Neural cell (in vitro differentiated cells): ENCODE results near the gene P2RX3. TPM values are rescaled to one million over a fixed set of nuclear protein-coding genes. Genes with fewer than 3 reads are reported as not detected.

Experiments
- H2AFZ ChIP-seq: fragments of 200-600, 300-800 bp; sonication (generic), shearing (Covaris generic); 2 replicates; pipeline ENCODE4 v1.6.0; 2014; ENCODE audit warnings: low read depth, mild to moderate bottlenecking, antibody characterized with exemption, low read length, moderate library complexity
- H3F3A ChIP-seq: fragments of 200-600 bp; shearing (Covaris generic); 2 replicates; pipeline ENCODE4 v1.6.1; 2016; ENCODE audit warnings: mild to moderate bottlenecking, moderate library complexity, mixed read lengths, antibody characterized with exemption, low read length; ENCODE audit not compliant: insufficient read depth, poor library complexity, severe bottlenecking
- H3K27ac ChIP-seq: fragments of 200-600, 300-800 bp; sonication (generic), shearing (Covaris generic); 2 replicates; pipeline ENCODE4 v1.5.1; 2014; ENCODE audit warnings: mild to moderate bottlenecking, low read length, moderate library complexity
- H3K27me3 ChIP-seq: fragments of 300-800, 200-600 bp; sonication (generic), shearing (Covaris generic); 2 replicates; pipeline ENCODE4 v1.6.0; 2014; ENCODE audit warnings: mild to moderate bottlenecking, low read depth, low read length, moderate library complexity; ENCODE audit not compliant: insufficient read depth
- H3K36me3 ChIP-seq: fragments of 300-800, 200-600 bp; sonication (generic), shearing (Covaris generic); 2 replicates; pipeline ENCODE4 v1.5.1; 2014; ENCODE audit warnings: mild to moderate bottlenecking, antibody characterized with exemption, low read length, moderate library complexity; ENCODE audit not compliant: insufficient read depth
- H3K4me2 ChIP-seq: fragments of 300-800, 200-600 bp; sonication (generic), shearing (Covaris generic); 2 replicates; pipeline ENCODE4 v1.6.0; 2014; ENCODE audit warnings: mild to moderate bottlenecking, low read length
- H3K4me3 ChIP-seq: fragments of 300-800, 200-600 bp; sonication (generic), shearing (Covaris generic); 2 replicates; pipeline ENCODE4 v1.5.1; 2014; ENCODE audit warnings: mild to moderate bottlenecking, low read length, moderate library complexity
- H3K79me2 ChIP-seq: fragments of 200-600 bp; shearing (Covaris generic); replicated peaks from 2 replicates; pipeline ENCODE4 v1.6.0; 2014; ENCODE audit warnings: mild to moderate bottlenecking, low read length, moderate library complexity; ENCODE audit not compliant: insufficient read depth
- H3K9ac ChIP-seq: fragments of 300-800, 200-600 bp; sonication (generic), shearing (Covaris generic); 2 replicates; pipeline ENCODE4 v1.6.1; 2016; ENCODE audit warnings: mild to moderate bottlenecking, low read length, mixed read lengths
- H3K9me2 ChIP-seq: fragments of 200-600 bp; shearing (Covaris generic); 2 replicates; pipeline ENCODE4 v1.6.1; 2016; ENCODE audit warnings: mild to moderate bottlenecking, low read length, mixed read lengths; ENCODE audit not compliant: insufficient read depth
- H3K9me3 ChIP-seq: fragments of 200-600, 300-800 bp; sonication (generic), shearing (Covaris generic); 2 replicates; pipeline ENCODE4 v1.6.1; 2016; ENCODE audit warnings: mild to moderate bottlenecking, mixed run types, low read length, moderate library complexity, mixed read lengths
- H4K20me1 ChIP-seq: fragments of 200-600 bp; shearing (Covaris generic); 2 replicates; pipeline ENCODE4 v1.6.1; 2016; ENCODE audit warnings: mild to moderate bottlenecking, mixed run types; ENCODE audit not compliant: insufficient read depth
- CTCF ChIP-seq: fragments of 450-650 bp; IDR thresholded peaks from 2 replicates; pipeline ENCODE4 v1.5.1; 2014; ENCODE audit warnings: antibody characterized with exemption, mild to moderate bottlenecking, moderate library complexity; ENCODE audit not compliant: poor library complexity, severe bottlenecking
- EP300 ChIP-seq: fragments of 450-650 bp; conservative IDR thresholded peaks from 2 replicates; pipeline ENCODE4 v1.6.1; 2014; ENCODE audit warnings: antibody characterized with exemption, mild to moderate bottlenecking, moderate library complexity; ENCODE audit not compliant: poor library complexity, severe bottlenecking
- EZH2 ChIP-seq: fragments of 200-600, 300-800 bp; shearing (Covaris generic), sonication (generic); IDR thresholded peaks from 2 replicates; pipeline ENCODE4 v1.6.1; 2014; ENCODE audit warnings: antibody characterized with exemption, low read length, borderline replicate concordance, mild to moderate bottlenecking; ENCODE audit not compliant: insufficient read depth, poor library complexity, severe bottlenecking
- MXI1 ChIP-seq: fragments of 450-650 bp; conservative IDR thresholded peaks from 2 replicates; pipeline ENCODE4 v1.6.1; 2014; ENCODE audit warnings: antibody characterized with exemption, mild to moderate bottlenecking; ENCODE audit not compliant: poor library complexity, severe bottlenecking
- POLR2AphosphoS5 ChIP-seq: IDR thresholded peaks from 2 replicates; pipeline ENCODE4 v1.6.1; 2012
- RAD21 ChIP-seq: fragments of 450-650 bp; conservative IDR thresholded peaks from 2 replicates; pipeline ENCODE4 v1.6.1; 2014; ENCODE audit warnings: antibody characterized with exemption, mild to moderate bottlenecking, moderate library complexity
- REST ChIP-seq: IDR thresholded peaks from 2 replicates; pipeline ENCODE4 v1.6.1; 2012; ENCODE audit warnings: borderline replicate concordance
- SMC3 ChIP-seq: fragments of 450-650 bp; conservative IDR thresholded peaks from 2 replicates; pipeline ENCODE4 v1.6.1; 2014; ENCODE audit warnings: antibody characterized with exemption, mild to moderate bottlenecking, moderate library complexity; ENCODE audit not compliant: poor library complexity
- TAF1 ChIP-seq: IDR thresholded peaks from 2 replicates; pipeline ENCODE4 v1.6.1; 2012; ENCODE audit warnings: low read depth
- polyA plus RNA-seq: library from polyadenylated mRNA; depleted of rRNA; stranded (reverse); fragments of >200 nt; gene quantifications from 2 replicates; pipeline ENCODE4 v1.2.3, GENCODE V29; 2014

P2RX3 gene
- polyA plus RNA-seq, 1 donor from 2014 or later = not detected

GRCh38 chr11:57421805-57422204, 83.7 kb downstream of the P2RX3 start:
- no peak overlapping the region for H3K4me3 ChIP-seq
- H3K79me2 ChIP-seq = no peaks in the 10 kb centered on the region
- H3K4me2 ChIP-seq = no peak overlapping the region
- H4K20me1 ChIP-seq = no peaks in the 10 kb centered on the region
- no peaks in the 10 kb centered on the region for H3K9me2 ChIP-seq
- no peak overlapping the region for H2AFZ ChIP-seq
- H3K36me3 ChIP-seq = no peaks in the 10 kb centered on the region
- no peak overlapping the region for H3K27ac ChIP-seq
- no peak overlapping the region for H3K9ac ChIP-seq
- H3K27me3 ChIP-seq = no peaks in the 10 kb centered on the region
- TF ChIP-seq CTCF (no peak), MXI1 (no peak), EP300 (no peak), EZH2 (no peak), RAD21 (no peak), SMC3 (no peak), TAF1 (no peak), POLR2AphosphoS5 (no peak), REST (no peak)
- no peaks in the 10 kb centered on the region for H3F3A ChIP-seq
- H3K9me3 ChIP-seq = no peaks in the 10 kb centered on the region

Other genes with a start within 250 kb of the P2RX3 start
- 2.8 and 3.3 TPM in 2 replicates for gene LRRC55, start 156.4 kb upstream of the P2RX3 start, polyA plus RNA-seq
- gene APLNR, start 101.1 kb upstream of the P2RX3 start, polyA plus RNA-seq = not detected in 2 replicates
- 8.9 and 9.4 TPM in 2 replicates for gene TNKS1BP1, start 13.4 kb upstream of the P2RX3 start, polyA plus RNA-seq
- 81.1 and 84.7 TPM in 2 replicates for gene SSRP1, start 2.5 kb upstream of the P2RX3 start, polyA plus RNA-seq
- gene PRG3, start 42.8 kb downstream of the P2RX3 start, polyA plus RNA-seq = not detected in 2 replicates
- not detected in 2 replicates for gene PRG2, start 52.3 kb downstream of the P2RX3 start, polyA plus RNA-seq
- 0.33 TPM in 1 of 2 replicates, not detected in the other for gene SLC43A3, start 88.8 kb downstream of the P2RX3 start, polyA plus RNA-seq
- 0.24 and 0.66 TPM in 2 replicates for gene RTN4RL2, start 122.2 kb downstream of the P2RX3 start, polyA plus RNA-seq
- gene SLC43A1, start 177.3 kb downstream of the P2RX3 start, polyA plus RNA-seq = 2.5 and 3.3 TPM in 2 replicates
- 63.6 and 69.5 TPM in 2 replicates for gene TIMM10, start 192.4 kb downstream of the P2RX3 start, polyA plus RNA-seq
- gene SMTNL1, start 199.2 kb downstream of the P2RX3 start, polyA plus RNA-seq = not detected in 2 replicates
- gene UBE2L6, start 229.3 kb downstream of the P2RX3 start, polyA plus RNA-seq = 88.0 and 101 TPM in 2 replicates